Measurements from ENCODE around the gene LRP10.

- TF ChIP-seq CTCF (IDR thresholded peaks at IDR 0.05; ENCODE audit: insufficient read depth, low read length, poor library complexity, severe bottlenecking) (no peak), EZH2phosphoT487 (conservative IDR thresholded peaks at IDR 0.05; ENCODE audit: low read length) (no peak)
Measured at GRCh38 chr14:22892488-22892887, 20.9 kb downstream of the LRP10 start.
